Glomerular visceral epithelial cell (primary cell): ENCODE measurements around the gene ARHGAP27.

Source experiments
- DNase-seq: peaks from one replicate; pipeline ENCODE4 v3.0.0-alpha.2; 2016; ENCODE audit errors: extremely low spot score

The ARHGAP27 gene

DNA sequence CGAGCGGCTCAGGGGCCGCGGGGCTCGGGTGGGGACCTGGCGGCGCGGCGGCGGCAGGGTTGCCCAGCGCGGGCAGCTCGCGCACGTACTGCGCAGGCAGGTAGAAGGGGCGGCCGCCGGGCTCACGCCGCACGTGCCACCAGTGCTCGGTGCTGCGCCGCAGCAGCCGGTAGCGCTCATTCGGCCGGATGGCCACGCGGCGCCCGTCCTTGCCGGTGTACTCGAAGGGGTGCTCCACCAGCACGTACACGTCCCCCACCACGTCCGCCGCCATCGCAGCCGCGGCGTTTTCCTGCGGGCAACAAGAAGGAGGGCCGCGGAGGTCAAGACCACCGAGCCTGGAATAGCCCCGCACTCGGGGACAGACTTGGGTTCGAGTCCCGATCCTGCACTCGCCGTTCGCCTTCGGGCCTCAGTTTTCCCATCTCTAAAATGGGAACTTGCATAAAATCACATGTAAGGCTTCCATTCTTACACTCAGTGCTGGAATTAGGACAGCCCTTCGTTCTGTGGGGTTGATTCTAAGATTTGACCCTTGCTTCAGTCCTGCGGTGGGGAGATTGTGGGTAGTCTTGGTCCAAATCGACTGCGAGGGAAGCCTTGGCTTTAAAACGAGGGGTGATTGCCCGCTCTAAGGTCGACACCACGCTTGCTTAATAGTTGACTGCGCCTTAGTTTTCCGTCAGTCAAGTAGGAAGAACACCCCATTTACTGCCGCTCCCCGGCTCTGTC lies 2.5 kb downstream of the ARHGAP27 start:
- DNase-seq, result no peak

DNA sequence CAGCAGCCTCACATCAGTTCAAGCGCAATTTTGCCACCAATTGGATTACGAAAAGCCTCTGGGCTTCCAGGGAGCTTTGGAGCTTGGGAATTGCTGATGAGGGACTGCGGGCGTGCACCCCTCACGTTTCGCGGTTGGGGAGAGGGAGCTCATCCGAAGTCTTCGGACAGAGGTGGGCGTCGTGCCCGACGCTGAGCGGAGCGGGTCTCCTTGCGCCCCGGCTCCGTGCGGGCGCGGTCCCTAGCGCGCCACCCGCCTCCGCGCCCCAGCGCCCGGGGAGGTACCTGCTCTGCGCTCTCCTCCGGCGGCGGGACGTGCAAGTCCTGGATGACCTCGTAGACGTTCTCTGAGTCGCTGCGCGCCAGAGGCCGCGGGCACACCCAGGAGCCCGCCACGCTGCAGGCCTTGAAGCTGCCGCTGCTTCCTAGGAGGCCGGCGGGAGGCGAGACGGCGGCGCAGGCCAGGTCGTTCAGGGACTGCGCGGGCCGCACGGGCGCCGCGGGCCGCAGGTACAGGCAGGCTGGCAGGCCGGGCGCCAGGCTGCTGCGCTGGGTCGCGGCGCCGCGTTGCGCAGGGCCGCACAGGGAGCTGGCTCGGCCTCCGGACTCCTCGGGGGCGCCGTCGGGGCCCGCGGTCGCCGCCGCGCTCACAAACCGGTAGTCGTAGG lies 3.2 kb downstream of the ARHGAP27 start:
- no peak for DNase-seq

DNA sequence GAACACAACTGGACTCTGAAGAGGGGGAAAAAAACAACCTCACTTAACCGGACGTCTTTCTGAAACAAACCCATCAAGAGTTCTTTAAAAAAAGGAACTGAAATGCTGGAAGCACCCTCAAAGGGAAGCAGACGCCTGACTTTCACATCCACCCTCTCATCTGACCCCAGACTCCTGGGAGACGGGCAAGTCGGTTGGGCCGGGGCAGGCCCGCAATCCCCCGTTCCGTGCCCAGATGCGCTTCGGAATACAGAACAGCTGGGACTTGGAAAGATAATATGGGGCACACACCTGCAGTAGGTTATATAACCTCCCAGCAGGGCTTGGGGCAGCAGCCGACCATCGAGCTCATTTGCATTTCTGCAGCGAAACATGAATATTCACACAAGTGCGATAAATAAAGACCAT lies 3.7 kb downstream of the ARHGAP27 start:
- DNase-seq, result no peak

DNA sequence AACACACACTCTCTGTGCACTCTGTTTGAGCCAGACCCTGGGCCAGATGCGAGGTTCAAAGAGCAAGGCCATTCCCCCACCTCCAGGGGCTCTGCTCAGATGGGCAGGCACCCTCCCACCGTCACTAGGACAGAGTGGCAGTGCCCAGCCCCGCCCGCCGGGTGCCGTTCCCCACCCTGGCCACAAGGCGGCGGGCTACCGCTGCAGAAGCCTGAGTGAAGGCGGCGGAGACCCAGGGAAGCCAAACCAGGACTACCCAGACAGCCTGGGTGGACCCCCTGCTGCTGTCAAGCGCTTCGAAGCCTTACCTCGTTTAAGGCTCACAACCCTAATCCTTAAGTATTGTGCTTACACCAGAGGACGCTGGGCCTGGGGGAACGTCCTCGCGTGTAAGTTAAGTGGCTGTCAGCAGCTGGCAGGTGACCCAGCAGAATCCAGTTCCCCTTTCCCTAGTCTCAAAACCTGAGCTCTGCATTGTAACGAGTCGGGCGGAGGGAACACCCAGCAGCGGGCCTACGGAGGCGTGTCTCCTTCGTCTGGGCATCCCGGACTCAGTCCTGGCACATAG lies 4.5 kb downstream of the ARHGAP27 start:
- DNase-seq, result peak; percentile 69

DNA sequence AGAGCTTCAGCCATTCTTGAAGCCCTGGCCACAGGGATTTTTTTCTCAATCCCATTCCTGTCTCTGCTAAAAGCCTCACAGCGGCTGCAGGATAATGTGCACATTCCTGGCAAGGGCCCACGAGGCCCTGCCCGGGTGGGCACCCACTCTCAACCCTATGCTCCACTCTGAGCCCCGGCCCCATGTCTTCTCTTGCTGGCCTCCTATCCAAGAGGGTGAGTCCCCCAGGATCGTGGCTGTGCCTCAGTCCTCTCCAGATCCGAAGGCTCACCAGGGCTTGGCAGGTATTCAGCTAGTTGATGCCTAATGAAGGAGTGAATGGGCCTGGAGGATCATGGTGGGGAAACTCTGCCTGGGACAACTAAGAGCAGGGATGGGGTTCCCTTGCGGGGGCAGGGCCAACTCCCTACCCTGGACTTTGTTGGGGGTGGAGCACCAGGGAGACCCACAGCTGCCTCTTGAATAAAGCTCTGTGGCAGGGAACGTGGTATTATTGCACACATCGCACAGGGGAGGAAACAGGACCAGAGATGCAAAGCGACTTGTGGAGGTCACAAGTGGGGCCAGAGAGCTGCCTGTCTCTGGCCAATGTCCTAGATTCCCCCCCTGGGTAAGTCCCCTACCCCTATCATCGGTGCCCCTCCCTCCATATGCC lies 5.4 kb downstream of the ARHGAP27 start:
- no peak for DNase-seq

DNA sequence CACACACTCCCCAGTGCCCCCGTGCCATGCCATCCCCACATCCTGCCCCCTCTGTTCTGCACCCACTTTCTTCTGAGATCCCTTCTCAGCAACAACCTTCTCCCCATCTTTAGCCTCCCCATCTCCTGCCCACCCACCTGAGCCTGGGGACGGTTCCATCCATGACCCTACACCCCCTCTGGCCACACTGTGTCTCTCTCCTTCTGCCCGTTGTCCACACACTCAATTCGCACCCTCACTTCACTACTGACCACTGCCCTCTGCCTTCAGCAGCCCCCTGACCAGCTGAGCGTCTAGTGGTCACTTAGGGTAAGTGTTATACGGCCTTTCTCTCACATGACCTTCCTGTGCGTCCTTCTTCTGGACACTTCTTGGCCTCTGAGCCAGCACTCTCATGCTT lies 6.1 kb downstream of the ARHGAP27 start:
- no peak for DNase-seq

DNA sequence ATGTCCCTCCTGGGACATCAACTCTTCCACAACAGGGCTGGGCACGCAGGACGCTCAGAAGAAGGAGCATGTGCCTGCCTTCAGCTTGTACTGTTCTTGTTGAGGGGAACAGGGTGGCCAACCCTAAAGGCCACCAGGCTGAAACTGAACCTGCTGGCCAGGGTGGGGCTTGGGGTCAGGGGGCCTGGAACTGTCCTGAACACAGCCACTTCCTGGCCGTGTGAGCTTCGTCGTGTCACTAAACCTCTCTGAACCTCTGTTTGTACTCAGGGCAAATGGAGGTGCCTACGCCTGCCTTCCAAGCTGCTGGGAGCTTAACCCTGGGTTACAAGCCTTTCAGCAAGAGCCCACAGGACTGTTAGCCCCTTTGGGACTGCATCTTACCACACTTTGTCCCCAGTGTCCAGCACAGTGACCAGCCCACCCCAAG lies 6.7 kb downstream of the ARHGAP27 start:
- no peak for DNase-seq

DNA sequence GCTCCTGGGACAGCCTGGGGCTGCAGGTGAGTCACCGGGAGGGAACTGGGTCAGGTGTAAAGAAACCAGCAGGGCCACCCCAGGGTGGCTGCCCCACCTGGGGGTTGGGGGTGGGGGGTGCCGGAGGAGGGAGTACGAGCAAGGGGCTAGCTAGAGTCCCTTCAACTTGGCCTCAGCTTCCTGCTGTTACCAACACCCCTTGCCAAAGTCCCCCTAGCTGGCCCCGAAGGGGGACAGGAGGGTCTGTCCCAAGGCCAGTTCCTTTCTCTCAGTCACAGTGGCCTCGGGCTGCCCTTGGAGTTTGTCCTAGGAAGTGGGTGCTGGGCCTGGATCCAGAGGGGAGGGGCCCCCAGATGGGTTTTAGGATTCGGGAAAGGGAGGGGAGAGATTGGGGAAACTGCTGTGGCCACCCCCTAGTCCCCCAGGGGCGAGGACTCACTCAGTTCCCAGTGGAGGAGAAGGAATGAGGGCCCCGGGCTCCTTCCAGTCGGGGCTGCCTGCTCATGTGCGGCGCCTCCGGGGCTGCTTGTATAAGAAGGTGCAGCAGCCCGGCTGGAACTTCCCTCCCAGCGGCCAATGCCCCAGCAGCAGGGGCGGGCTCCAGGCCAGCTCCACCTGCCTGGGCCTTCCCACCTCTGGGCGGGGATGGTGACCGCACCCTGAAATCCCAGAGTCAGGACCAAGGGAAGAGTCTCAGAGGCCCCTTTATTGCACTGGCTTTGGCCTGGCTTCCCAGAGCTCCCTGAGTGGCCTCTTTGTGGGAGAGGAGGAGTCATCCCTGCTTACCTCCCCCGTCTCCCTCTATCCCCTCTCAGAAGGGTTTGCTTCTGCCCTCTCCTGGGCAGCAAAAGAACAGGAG lies 7.3 kb downstream of the ARHGAP27 start:
- peak; percentile 98 for DNase-seq

DNA sequence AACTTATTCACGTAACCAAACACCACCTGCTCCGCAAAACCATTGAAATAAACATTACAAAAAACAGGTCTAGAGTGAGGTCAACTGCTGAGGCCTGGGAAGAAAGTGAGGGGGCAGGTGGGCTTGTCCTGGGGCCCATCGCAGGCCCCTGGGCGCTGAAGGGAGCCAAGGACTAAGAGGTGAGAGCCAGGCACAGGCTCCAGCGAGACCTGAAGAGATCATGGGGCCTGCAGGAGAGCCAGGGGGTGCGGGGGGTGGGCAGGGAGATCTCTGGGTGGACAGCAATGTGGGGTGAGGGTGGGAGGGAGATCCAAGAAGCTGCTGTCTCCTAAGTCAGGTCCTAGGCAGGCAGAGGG lies 7.9 kb downstream of the ARHGAP27 start:
- DNase-seq, result no peak

DNA sequence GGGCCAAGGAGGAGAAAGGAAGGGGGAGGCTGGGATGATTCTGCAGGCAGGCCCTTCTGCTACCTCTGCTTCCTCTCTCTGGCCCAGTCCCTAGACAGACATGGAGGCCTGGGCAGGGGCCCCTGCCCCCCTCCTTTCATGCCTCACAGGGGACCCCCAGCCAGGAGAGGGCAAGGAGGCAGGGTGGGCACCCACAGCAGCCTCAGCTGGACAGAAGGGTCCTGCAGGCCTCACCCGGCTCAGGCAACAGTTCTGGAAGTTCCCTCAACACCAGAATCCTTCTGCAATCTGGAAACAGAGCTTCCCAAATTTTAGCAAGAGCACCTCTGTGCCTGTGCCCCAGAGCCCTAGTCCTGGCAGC lies 8.7 kb downstream of the ARHGAP27 start:
- no peak for DNase-seq

DNA sequence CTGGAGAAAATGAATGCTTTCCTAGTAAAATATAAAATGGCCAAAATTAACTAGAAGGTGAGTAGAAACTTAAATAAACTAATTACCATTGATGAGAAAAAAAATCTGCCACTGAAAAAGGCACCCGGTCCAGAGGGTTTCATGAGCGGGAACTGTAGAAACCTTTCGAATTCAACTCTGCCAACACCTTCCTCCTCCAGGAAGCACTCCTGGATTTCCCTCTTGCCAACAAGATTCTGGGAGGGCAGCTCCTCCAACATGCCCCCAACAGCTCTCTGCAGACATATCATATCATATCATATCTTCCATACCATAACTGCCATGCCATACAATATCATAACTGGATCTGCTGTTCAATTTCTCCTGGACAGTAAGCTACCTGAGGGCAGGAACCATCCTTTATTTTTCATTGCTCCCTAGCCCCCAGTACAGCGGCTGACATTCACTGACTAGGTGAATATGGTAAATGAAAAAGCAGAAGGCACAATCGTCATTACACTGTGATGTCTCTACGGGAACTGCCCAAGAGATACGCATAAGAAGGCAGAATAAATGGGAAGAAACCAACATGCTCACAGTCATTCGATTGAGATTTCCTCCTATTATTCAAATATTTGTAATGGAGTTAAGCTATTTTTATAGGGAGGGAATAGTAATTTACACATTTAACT lies 9.2 kb downstream of the ARHGAP27 start:
- no peak for DNase-seq

DNA sequence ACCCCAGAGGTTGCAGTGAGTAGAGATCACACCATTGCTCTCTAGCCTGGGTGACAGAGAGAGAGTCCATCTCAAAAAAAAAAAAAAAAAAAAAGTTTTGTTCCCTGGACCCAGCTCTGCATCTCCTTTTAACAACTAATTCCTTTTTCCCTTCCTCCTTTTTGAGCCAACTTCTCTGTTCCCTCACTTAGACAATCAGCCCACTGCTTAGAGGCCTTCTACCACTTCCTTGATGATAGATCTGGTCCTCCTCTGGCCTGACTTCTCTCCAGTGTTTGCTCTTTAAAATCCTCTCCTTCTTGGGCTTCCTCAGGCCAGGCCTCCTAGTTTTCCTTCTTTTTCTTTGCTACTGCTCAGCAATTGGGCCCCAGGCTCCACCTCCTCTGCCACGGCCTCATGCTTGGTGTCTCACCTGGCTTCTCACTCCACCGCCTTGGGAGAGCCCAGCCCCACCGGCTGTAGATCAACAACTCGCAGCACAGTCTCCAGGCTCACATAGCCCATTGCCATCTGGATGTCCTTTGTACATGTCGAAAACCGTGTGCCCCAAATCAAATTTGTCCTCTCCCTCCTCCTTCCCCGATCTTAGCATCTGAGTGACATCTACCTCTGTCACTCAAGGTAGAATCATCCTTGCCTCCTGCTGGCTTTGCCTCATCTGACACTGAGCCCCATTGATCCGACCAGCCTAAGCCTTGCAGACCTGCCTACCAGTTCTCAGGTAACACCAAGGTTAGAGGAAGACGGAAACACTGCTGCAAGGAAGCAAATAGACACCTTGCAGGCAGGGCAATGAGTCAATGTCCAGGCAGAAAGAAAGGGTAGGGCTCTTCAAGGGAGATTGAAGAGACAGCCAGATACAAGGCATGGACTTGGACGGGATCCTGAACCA lies 17.4 kb downstream of the ARHGAP27 start:
- DNase-seq, result no peak

DNA sequence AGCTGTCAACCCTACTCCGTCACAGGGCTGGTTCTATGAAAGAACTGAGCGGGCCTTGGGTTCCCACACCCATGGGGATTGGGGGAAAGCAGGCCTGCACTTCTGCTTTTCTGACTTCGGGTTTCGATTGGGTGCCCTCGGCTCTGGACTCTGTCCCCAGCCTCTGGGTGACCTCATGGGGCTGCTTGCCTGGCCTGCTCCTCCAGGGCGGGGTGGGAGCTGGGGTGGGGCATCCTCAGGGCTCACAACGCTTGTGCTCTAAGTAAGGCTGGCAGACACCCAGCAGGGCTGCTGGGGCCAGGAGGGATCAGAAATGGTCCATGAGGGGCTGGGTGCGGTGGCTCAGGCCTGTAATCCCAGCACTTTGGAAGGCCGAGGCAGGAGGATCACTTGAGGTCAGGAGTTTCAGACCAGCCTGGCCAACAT lies 19.2 kb downstream of the ARHGAP27 start:
- DNase-seq, result no peak

DNA sequence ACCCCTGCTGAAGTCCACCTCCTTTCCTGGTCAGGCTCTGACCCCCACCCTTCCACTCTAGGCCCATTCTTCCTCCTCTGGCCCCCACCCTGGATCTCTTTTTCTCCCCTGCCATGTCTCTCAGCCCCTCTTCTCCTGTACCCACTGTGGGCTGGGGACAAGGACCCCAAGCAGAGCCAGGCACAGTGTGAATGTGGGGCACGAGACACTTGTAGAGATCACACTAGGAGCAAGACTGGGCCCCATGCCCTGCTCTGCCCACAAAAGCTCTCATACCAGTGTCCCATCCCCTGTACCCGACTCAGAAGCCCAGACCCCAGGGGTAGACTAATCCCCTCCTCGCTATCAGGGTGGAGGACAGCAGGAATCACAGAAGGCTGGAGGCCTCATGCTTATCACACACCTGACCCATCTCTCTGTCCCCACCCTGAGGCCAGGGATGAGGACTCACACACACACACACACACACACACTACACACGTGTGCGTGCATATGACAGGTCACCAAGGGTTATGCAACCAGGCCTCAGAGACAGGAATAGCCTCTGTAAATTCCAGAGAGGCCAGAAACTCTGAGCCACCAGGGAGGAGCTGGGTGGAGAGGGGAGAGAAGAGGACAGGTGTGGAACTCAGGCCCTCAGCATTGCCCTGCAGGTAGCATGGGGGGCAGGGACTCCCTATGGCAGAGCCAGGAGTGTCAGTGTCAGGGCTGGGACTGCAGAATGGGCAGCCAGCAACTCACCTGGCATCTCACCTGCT lies 21.1 kb downstream of the ARHGAP27 start:
- no peak for DNase-seq

DNA sequence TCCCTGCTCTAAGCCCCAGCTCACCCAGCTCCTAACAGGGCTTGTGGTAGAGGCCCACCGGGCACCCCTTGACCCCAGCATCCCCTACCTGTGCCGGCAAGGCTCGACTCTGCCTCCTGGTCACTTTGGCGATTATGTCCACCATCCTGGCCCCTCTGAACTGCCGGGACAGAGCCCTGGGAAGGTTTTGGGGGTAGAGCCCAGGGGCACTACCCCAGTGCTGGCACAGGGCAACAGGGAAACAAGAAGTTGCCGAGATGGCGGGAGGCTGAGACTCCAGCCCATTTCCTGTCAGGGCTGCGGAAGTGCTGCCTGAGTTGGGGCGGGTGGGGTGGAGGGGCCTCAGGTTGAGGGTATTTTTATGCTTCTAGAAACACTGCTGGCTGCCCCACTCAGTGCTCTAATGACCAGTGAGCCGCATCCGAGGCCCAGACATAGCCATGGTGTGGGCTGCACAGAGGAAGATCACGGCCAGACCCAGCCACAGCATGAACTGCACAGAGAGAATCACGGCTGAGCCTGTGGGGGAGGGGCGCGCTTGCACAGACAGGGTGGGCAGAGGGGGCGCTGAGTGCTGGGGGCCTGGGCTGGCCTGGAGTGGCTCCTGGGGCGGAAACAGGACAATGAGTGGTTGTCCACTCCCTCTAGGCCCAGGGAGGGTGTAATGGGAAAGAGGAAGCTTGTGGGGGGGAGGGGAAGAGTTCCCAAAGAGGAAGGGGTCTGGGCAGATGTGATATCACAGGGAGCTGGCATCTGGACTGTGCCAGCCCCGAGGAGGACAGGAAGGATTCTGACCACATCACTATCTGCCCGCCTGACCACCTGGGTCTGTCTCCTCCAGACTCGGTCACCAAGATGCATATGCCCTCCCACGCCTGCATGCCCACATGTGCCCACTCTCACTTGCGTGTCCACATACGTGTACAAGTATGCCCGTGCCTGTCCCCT lies 22.3 kb downstream of the ARHGAP27 start:
- no peak for DNase-seq

DNA sequence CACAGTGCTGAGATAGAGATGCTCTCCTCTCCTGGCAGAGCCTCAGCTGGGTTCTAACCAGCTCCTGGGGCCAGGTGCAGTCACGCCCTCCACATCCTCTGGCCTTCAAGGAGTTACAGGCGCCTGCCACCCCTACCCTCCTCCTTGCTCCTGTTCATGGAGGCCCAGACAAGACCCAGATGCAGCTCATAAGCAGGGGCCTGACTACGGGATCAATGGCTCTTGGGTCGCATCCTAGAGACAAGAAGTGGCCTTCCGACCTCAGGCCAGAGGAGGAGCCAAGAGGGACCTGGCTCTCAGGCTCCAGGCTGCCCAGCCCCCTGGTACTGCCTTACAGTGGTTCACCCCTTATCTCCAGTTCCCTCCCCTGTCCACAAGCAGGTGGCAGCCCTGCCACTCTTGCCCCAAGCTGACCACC lies 23.0 kb downstream of the ARHGAP27 start:
- DNase-seq, result no peak

DNA sequence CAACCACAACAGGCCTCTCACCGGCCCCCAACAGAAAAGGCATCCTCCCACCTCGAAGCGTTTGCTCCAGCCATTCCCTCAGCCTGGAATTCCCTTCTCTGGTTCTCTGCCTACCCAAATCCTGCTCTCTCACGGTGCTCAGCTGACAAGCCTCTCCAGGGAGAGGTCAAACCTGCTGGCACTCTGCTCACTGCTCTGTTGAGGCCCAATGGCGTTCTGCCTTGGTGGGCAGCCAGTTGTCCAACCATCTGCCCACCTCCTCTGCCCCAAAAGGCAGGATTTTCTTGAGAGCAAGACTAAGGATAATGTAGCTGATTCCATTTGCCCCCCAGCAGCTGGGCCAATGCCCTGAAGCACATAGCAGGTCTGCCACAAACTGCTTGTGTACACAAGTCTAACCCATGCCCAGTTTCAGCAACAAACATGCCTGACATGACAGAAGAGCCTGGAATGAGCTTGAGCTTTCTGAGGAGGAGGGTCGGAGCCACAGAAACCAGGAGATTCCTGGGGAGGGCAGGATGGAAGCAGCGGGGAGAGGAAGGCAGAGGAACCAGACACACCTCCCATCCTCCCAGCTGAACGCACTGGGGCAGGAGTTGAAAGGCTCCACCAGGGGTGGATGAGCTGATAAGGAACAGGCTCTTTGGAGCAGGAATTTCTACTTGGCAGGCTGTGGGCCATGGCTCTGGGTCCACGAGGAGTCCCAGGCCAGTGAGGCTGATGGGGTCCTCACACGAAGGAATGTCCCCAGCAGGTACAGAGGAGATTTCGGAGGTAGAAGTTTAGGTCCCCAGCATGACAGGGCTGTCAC lies 23.9 kb downstream of the ARHGAP27 start:
- DNase-seq, result no peak

DNA sequence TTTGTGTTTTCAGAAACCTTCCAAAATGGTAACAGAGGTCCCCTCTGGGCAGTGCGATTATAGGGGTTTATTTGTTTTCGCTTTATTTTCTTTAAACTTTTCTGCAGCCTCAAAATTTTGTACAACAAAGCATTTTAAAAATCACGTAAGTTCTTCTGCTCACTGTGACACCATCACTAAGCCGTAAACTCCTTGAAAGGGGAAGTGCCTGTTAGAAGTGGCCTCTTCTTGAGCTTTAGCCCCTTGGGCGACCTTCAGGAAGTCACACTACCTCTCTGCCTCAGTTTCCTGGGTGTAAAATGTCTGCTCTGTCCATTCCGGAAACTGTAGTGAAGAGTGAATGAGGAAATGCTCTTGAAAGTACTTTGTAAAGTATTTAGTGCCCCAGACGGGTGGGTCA lies 26.6 kb downstream of the ARHGAP27 start:
- DNase-seq, result no peak
